ENCODE measurements around the gene MYDGF.

Gene MYDGF

GRCh38 chr19:4700693-4700970 lies 30.5 kb upstream of the MYDGF start:
- no peak for TF ChIP-seq EZH2 (optimal IDR thresholded peaks at IDR 0.05; ENCODE audit: low read depth, low read length)
- TF ChIP-seq CTCF (IDR thresholded peaks at IDR 0.05; ENCODE audit: low read length) = no peak
- no peak for TF ChIP-seq EZH2phosphoT487 (IDR thresholded peaks at IDR 0.05; ENCODE audit: low read length)
- H3K36me3 ChIP-seq (replicated peaks; ENCODE audit: insufficient read depth, low read length) = 0 out of 2 replicates have a peak, but pooled peaks cover 2% of the 10 kb centered on the region

GRCh38 chr19:4699826-4700692 lies 29.9 kb upstream of the MYDGF start:
- Histone ChIP-seq H3K9me2 (replicated peaks; ENCODE audit: insufficient read depth, low read length) (no peaks in the 10 kb centered on the region), H2AFZ (ENCODE audit: low read length) (no peak overlapping the region), H3K9me3 (replicated peaks; ENCODE audit: insufficient read depth, low read length) (no peaks in the 10 kb centered on the region), H3K27me3 (replicated peaks; ENCODE audit: insufficient read depth, low read length) (no peaks in the 10 kb centered on the region), H3K27ac (ENCODE audit: low read length) (no peak overlapping the region), H3K36me3 (replicated peaks; ENCODE audit: insufficient read depth, low read length) (0 out of 2 replicates have a peak, but pooled peaks cover 2% of the 10 kb centered on the region), H4K20me1 (ENCODE audit: insufficient read depth, low read length) (no peaks in the 10 kb centered on the region), H3K4me3 (ENCODE audit: low read length) (no peak overlapping the region), H3F3A (ENCODE audit: insufficient read depth, low read length) (no peaks in the 10 kb centered on the region), H3K4me1 (ENCODE audit: low read length) (no peaks in the 10 kb centered on the region), H3K9ac (ENCODE audit: low read length) (no peak overlapping the region), H3K4me2 (ENCODE audit: low read depth, low read length) (no peak overlapping the region), H3K79me2 (ENCODE audit: low read length) (no peaks in the 10 kb centered on the region)
- no peak for TF ChIP-seq EZH2phosphoT487 (IDR thresholded peaks at IDR 0.05; ENCODE audit: low read length)
- TF ChIP-seq CTCF (IDR thresholded peaks at IDR 0.05; ENCODE audit: low read length) = no peak
- no peak for TF ChIP-seq EZH2 (optimal IDR thresholded peaks at IDR 0.05; ENCODE audit: low read depth, low read length)
- DNase-seq = no peak

More at GRCh38 chr19:4700693-4700970, 30.5 kb upstream of the MYDGF start:
- Histone ChIP-seq H3K9ac (ENCODE audit: low read length) (no peak overlapping the region), H3K9me3 (replicated peaks; ENCODE audit: insufficient read depth, low read length) (no peaks in the 10 kb centered on the region), H3K9me2 (replicated peaks; ENCODE audit: insufficient read depth, low read length) (no peaks in the 10 kb centered on the region), H3K27ac (ENCODE audit: low read length) (no peak overlapping the region), H3F3A (ENCODE audit: insufficient read depth, low read length) (no peaks in the 10 kb centered on the region), H3K4me2 (ENCODE audit: low read depth, low read length) (no peak overlapping the region), H4K20me1 (ENCODE audit: insufficient read depth, low read length) (no peaks in the 10 kb centered on the region), H2AFZ (ENCODE audit: low read length) (no peak overlapping the region), H3K27me3 (replicated peaks; ENCODE audit: insufficient read depth, low read length) (no peaks in the 10 kb centered on the region), H3K79me2 (ENCODE audit: low read length) (no peaks in the 10 kb centered on the region), H3K4me3 (ENCODE audit: low read length) (no peak overlapping the region), H3K4me1 (ENCODE audit: low read length) (no peaks in the 10 kb centered on the region)
- no peak for DNase-seq

- H3K27ac ChIP-seq (ENCODE audit: low read length) = no peak overlapping the region
- H3K36me3 ChIP-seq (replicated peaks; ENCODE audit: insufficient read depth, low read length) = 0 out of 2 replicates have a peak, but pooled peaks cover 2% of the 10 kb centered on the region
- no peak overlapping the region for H3K4me2 ChIP-seq (ENCODE audit: low read depth, low read length)
Measured at GRCh38 chr19:4697304-4697703, 27.2 kb upstream of the MYDGF start.

More at GRCh38 chr19:4697304-4697703, 27.2 kb upstream of the MYDGF start:
- no peak for DNase-seq
- H4K20me1 ChIP-seq (ENCODE audit: insufficient read depth, low read length) = no peaks in the 10 kb centered on the region
- H3K9ac ChIP-seq (ENCODE audit: low read length) = no peak overlapping the region
- H3K79me2 ChIP-seq (ENCODE audit: low read length) = no peaks in the 10 kb centered on the region
- H3F3A ChIP-seq (ENCODE audit: insufficient read depth, low read length) = no peaks in the 10 kb centered on the region
- H3K4me1 ChIP-seq (ENCODE audit: low read length) = no peaks in the 10 kb centered on the region
- no peaks in the 10 kb centered on the region for H3K9me2 ChIP-seq (replicated peaks; ENCODE audit: insufficient read depth, low read length)
- no peak overlapping the region for H3K4me3 ChIP-seq (ENCODE audit: low read length)
- no peak overlapping the region for H2AFZ ChIP-seq (ENCODE audit: low read length)
- TF ChIP-seq CTCF (IDR thresholded peaks at IDR 0.05; ENCODE audit: low read length) = no peak
- no peak for TF ChIP-seq EZH2phosphoT487 (IDR thresholded peaks at IDR 0.05; ENCODE audit: low read length)
- no peak for TF ChIP-seq EZH2 (optimal IDR thresholded peaks at IDR 0.05; ENCODE audit: low read depth, low read length)
- no peaks in the 10 kb centered on the region for H3K27me3 ChIP-seq (replicated peaks; ENCODE audit: insufficient read depth, low read length)
- H3K9me3 ChIP-seq (replicated peaks; ENCODE audit: insufficient read depth, low read length) = no peaks in the 10 kb centered on the region

All from MM.1S (cell line).